ENCODE data around the gene HADHB. TPM values are rescaled to one million over a fixed set of nuclear protein-coding genes. Genes with fewer than 3 reads are reported as not detected.

HADHB gene
- total RNA-seq, 1 experiment from 2014 or later: 41.3 TPM

DNA sequence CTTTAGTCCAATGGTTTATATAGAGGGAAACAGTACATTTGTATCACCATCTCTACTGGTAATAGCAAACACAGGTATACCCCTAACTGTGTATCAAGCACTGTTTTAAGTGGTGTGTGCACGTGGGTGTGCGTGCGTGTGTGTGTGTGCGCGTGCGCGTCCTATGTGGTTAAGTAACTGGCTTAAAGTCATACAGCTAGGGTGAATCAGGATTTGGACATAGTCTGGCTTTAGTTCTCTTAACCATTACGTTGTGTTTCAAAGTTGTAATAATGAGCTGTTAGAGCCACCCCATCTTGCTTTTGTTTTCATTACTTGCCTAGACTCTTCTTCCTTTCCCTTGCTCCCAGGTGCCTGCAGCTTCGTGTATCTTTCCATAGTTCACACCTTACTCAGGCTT is 2.1 kb downstream of the HADHB start:
- Histone ChIP-seq H3K23me2 (ENCODE audit: insufficient read length, low read depth, low read length, poor library complexity, severe bottlenecking) (peaks cover 18% of the 10 kb centered on the region), H3K14ac (ENCODE audit: insufficient read depth, low read length) (no peak overlapping the region), H3K4ac (ENCODE audit: low read depth, low read length) (no peak overlapping the region), H3K9me3 (ENCODE audit: control insufficient read depth, low read depth, low read length) (no peaks in the 10 kb centered on the region), H3K27ac (ENCODE audit: insufficient read length, low read depth, low read length) (no peak overlapping the region), H3K79me2 (ENCODE audit: insufficient read depth, low read length) (peaks cover 12% of the 10 kb centered on the region; the same call in 1 of the 2 replicates), H3K18ac (ENCODE audit: insufficient read length, low read depth, low read length) (no peak overlapping the region), H2BK12ac (ENCODE audit: insufficient read length, low read depth, low read length) (no peak overlapping the region), H4K5ac (ENCODE audit: insufficient read length, low read depth, low read length) (no peak overlapping the region), H3T11ph (ENCODE audit: low read length) (no peak overlapping the region), H3K9ac (ENCODE audit: extremely low read depth, insufficient read length, low read length) (no peak overlapping the region), H3K4me1 (ENCODE audit: insufficient read depth, low read length) (no peaks in the 10 kb centered on the region), H2BK15ac (ENCODE audit: low read depth, low read length) (no peak overlapping the region), H3K27me3 (ENCODE audit: insufficient read depth, low read length) (no peaks in the 10 kb centered on the region), H2BK20ac (ENCODE audit: low read depth, low read length, poor library complexity, severe bottlenecking) (no peak overlapping the region), H2AK5ac (ENCODE audit: insufficient read length, low read length) (no peak overlapping the region), H2BK120ac (ENCODE audit: low read depth, low read length, poor library complexity, severe bottlenecking) (no peak overlapping the region), H2BK5ac (ENCODE audit: insufficient read length, low read length) (no peak overlapping the region), H2AFZ (ENCODE audit: low read length) (no peak overlapping the region), H4K91ac (ENCODE audit: insufficient read length, low read depth, low read length) (no peak overlapping the region), H3K23ac (ENCODE audit: insufficient read length, low read depth, low read length) (no peak overlapping the region), H3K56ac (ENCODE audit: insufficient read length, low read depth, low read length) (no peak overlapping the region), H4K20me1 (ENCODE audit: control insufficient read depth, insufficient read depth, insufficient read length) (peaks cover 2% of the 10 kb centered on the region), H4K8ac (replicated peaks; ENCODE audit: insufficient read length, low read depth, low read length) (no peak overlapping the region), H3K79me1 (ENCODE audit: insufficient read depth, low read depth, low read length, poor library complexity, severe bottlenecking) (peaks cover 5% of the 10 kb centered on the region), H3K4me2 (ENCODE audit: insufficient read depth, insufficient read length, low read length) (no peak overlapping the region)
- Mint-ChIP-seq H3K36me3 (ENCODE audit: insufficient read depth in 1 of 3, low read depth in 3 of 3) (no peaks in the 10 kb centered on the region), H3K4me1 (peaks cover 24% of the 10 kb centered on the region in 2 experiments), H3K4me3 (peak overlapping the region; percentile 10 to 13; a peak in 2 of 5 replicates), H3K27ac (peak overlapping the region in 1 of 3 experiments; percentile 82; a peak in 1 of 7 replicates), H3K9me3 (no peaks in the 10 kb centered on the region), H3K27me3 (ENCODE audit: low read depth) (no peaks in the 10 kb centered on the region)
- TF ChIP-seq, protein P1, sequence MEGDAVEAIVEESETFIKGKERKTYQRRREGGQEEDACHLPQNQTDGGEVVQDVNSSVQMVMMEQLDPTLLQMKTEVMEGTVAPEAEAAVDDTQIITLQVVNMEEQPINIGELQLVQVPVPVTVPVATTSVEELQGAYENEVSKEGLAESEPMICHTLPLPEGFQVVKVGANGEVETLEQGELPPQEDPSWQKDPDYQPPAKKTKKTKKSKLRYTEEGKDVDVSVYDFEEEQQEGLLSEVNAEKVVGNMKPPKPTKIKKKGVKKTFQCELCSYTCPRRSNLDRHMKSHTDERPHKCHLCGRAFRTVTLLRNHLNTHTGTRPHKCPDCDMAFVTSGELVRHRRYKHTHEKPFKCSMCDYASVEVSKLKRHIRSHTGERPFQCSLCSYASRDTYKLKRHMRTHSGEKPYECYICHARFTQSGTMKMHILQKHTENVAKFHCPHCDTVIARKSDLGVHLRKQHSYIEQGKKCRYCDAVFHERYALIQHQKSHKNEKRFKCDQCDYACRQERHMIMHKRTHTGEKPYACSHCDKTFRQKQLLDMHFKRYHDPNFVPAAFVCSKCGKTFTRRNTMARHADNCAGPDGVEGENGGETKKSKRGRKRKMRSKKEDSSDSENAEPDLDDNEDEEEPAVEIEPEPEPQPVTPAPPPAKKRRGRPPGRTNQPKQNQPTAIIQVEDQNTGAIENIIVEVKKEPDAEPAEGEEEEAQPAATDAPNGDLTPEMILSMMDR (conservative IDR thresholded peaks at IDR 0.05): no peak
- DNase-seq: no peak
- no CpG with 5 or more reads among the region's 9 CpGs for WGBS (ENCODE audit: extremely low coverage, insufficient read length, low lambda C conversion rate)

Data from H9 (cell line).